ENCODE measurements around the gene PTHLH.

GRCh38 chr12:27953348-27953747 lies 19.2 kb downstream of the PTHLH start:
- no peak for TF ChIP-seq CTCF (IDR thresholded peaks at IDR 0.05)
- no peak for TF ChIP-seq POLR2A (IDR thresholded peaks at IDR 0.05)

Measured in thyroid gland (tissue), 4 donors.